ENCODE results near the gene MACROD2. TPM values are rescaled to one million over a fixed set of nuclear protein-coding genes. Genes with fewer than 3 reads are reported as not detected.

Gene MACROD2
- total RNA-seq, 4 donors from 2014 or later, result 4.0 to 14.1 (median 10.4) TPM

DNA sequence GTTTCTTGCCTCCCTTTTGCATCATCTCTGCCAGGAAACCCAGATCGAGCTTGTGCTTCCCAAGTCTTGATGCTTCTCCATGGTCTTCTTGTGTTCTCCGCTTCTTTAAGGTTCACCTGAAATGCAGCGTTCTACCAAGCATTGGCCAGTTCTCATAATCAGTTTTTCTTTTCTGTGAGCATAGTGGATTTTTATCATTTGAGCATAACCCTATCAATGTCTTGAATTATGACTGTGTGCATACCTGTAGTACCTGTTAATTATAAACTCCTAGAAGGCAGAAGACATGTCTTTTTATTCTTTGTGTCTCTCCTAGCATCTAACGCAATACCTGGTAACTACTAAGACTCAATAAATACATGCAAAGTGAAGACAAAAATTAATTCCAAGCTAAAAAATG lies 1146.5 kb downstream of the MACROD2 start:
- no peak for DNase-seq (ENCODE audit: low spot score in 2 of 2)
- no peaks in the 10 kb centered on the region for H3K4me1 ChIP-seq
- no peaks in the 10 kb centered on the region for H3K9me3 ChIP-seq
- no peaks in the 10 kb centered on the region for H3K27me3 ChIP-seq
- 79 to 84% methylated on average over 4 of the region's 4 CpGs for WGBS, 2 donors
- TF ChIP-seq, protein P1, sequence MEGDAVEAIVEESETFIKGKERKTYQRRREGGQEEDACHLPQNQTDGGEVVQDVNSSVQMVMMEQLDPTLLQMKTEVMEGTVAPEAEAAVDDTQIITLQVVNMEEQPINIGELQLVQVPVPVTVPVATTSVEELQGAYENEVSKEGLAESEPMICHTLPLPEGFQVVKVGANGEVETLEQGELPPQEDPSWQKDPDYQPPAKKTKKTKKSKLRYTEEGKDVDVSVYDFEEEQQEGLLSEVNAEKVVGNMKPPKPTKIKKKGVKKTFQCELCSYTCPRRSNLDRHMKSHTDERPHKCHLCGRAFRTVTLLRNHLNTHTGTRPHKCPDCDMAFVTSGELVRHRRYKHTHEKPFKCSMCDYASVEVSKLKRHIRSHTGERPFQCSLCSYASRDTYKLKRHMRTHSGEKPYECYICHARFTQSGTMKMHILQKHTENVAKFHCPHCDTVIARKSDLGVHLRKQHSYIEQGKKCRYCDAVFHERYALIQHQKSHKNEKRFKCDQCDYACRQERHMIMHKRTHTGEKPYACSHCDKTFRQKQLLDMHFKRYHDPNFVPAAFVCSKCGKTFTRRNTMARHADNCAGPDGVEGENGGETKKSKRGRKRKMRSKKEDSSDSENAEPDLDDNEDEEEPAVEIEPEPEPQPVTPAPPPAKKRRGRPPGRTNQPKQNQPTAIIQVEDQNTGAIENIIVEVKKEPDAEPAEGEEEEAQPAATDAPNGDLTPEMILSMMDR (IDR thresholded peaks at IDR 0.05), result no peak
- TF ChIP-seq EP300 (IDR thresholded peaks at IDR 0.05) (no peak), POLR2A (IDR thresholded peaks at IDR 0.05) (no peak)
- no peak overlapping the region for H3K4me3 ChIP-seq
- no peaks in the 10 kb centered on the region for H3K36me3 ChIP-seq
- H3K27ac ChIP-seq, result no peak overlapping the region

DNA sequence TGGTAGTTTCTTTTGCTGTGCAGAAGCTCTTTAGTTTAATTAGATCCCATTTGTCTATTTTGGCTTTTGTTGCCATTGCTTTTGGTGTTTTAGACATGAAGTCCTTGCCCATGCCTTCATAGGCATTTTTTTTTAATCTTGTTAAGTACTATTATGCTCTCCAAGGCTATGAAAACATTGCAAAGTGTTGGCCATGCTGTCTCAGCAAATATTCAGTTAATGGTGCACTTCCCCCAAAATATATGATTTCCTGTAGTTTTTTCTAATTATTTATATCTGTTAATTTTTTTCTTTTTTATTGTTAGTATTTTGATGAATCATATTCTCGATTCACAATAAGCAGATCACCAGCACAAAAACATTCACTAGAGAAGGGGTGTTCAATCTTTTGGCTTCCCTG lies 1148.2 kb downstream of the MACROD2 start:
- H3K27me3 ChIP-seq, result no peaks in the 10 kb centered on the region
- TF ChIP-seq POLR2A (IDR thresholded peaks at IDR 0.05) (no peak), EP300 (IDR thresholded peaks at IDR 0.05) (no peak)
- TF ChIP-seq, protein P1 (IDR thresholded peaks at IDR 0.05), result no peak
- no peaks in the 10 kb centered on the region for H3K4me1 ChIP-seq
- no peaks in the 10 kb centered on the region for H3K9me3 ChIP-seq
- H3K4me3 ChIP-seq, result no peak overlapping the region
- no peak overlapping the region for H3K27ac ChIP-seq
- WGBS, 2 donors, result 97 to 98% methylated on average over 1 of the region's 1 CpG
- no peaks in the 10 kb centered on the region for H3K36me3 ChIP-seq
- DNase-seq (ENCODE audit: low spot score in 2 of 2), result no peak

DNA sequence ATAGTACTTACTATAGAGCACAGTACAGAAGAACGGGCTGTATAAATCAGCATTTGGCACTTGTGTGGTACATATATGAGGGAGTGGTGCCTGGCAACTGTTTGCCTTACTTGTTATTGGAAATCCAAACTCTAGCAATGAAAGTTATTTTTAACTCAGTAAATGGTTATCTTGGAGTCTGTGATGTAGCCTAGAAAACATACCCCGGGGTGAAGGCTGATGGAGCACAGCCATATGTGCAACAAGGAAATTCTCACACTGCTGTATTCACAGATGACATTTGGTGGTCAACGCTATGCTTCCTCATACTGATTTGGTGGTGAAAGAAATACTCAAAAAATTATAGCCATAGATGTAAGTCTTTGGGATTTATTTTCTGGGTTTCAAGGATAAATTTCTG lies 1149.6 kb downstream of the MACROD2 start:
- Histone ChIP-seq H3K4me3 (no peak overlapping the region), H3K27me3 (no peaks in the 10 kb centered on the region), H3K9me3 (no peaks in the 10 kb centered on the region), H3K36me3 (no peaks in the 10 kb centered on the region), H3K4me1 (no peaks in the 10 kb centered on the region), H3K27ac (no peak overlapping the region)
- no peak for TF ChIP-seq EP300 (IDR thresholded peaks at IDR 0.05)
- TF ChIP-seq POLR2A (IDR thresholded peaks at IDR 0.05), result no peak
- TF ChIP-seq, protein P1 (IDR thresholded peaks at IDR 0.05), result no peak
- WGBS, 2 donors, result 52 to 55% methylated on average over 3 of the region's 3 CpGs
- no peak for DNase-seq (ENCODE audit: low spot score in 2 of 2)

GRCh38 chr20:15146948-15147347 lies 1151.6 kb downstream of the MACROD2 start:
- Histone ChIP-seq H3K27me3 (no peaks in the 10 kb centered on the region), H3K4me3 (no peak overlapping the region), H3K9me3 (no peaks in the 10 kb centered on the region), H3K4me1 (no peaks in the 10 kb centered on the region), H3K36me3 (no peaks in the 10 kb centered on the region), H3K27ac (no peak overlapping the region)
- WGBS, 2 donors, result 82 to 86% methylated on average over 2 of the region's 2 CpGs
- no peak for DNase-seq (ENCODE audit: low spot score in 2 of 2)
- TF ChIP-seq POLR2A (IDR thresholded peaks at IDR 0.05) (no peak), EP300 (IDR thresholded peaks at IDR 0.05) (no peak)
- TF ChIP-seq, protein P1 (IDR thresholded peaks at IDR 0.05), result no peak

DNA sequence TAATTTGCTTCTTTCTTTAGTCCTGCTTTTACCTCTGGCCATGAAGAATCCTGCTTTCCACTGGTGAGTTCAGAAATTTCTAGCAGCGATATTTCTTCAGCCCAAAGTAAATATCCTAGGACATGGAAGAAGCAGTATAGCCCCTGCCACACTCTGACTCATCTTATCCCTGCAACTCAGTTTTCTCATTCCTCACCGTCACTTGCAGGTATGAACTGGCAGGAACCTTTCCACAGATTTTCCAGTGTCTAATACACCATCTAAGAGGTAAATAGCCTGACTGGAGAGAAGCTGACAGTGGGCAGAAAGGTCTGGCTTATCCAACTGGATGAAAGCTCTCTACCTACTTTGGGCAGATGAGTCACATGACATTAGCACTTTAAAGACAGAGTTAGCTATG lies 1158.8 kb downstream of the MACROD2 start:
- Histone ChIP-seq H3K4me1 (no peaks in the 10 kb centered on the region), H3K9me3 (peaks cover 0 to 3% (median 0%) of the 10 kb centered on the region in 4 donors), H3K36me3 (no peaks in the 10 kb centered on the region), H3K27me3 (no peaks in the 10 kb centered on the region), H3K4me3 (no peak overlapping the region), H3K27ac (no peak overlapping the region)
- no peak for DNase-seq (ENCODE audit: low spot score in 2 of 2)
- 93 to 96% methylated on average over 2 of the region's 2 CpGs for WGBS, 2 donors
- TF ChIP-seq, protein P1 (IDR thresholded peaks at IDR 0.05), result no peak
- TF ChIP-seq POLR2A (IDR thresholded peaks at IDR 0.05), result no peak
- no peak for TF ChIP-seq EP300 (IDR thresholded peaks at IDR 0.05)

All from tibial nerve (tissue), 4 donors.